Smooth muscle cell (in vitro differentiated cells): Measurements from ENCODE around the gene PRKAG2. TPM values are rescaled to one million over a fixed set of nuclear protein-coding genes. Genes with fewer than 3 reads are reported as not detected.

Source experiments
- DNase-seq: peaks from one replicate; lab custom pipeline; 2025; ENCODE audit not compliant: unreplicated experiment; lab: John Stamatoyannopoulos, UW
- H2AFZ ChIP-seq: fragments of 200-600 bp; sonication (generic); 2 replicates; pipeline ENCODE4 v1.6.0; 2016; ENCODE audit warnings: antibody characterized with exemption, low read depth, mild to moderate bottlenecking
- H3F3A ChIP-seq: fragments of 200-600 bp; sonication (generic); 2 replicates; pipeline ENCODE4 v1.6.0; 2017; ENCODE audit warnings: antibody characterized with exemption, low read depth
- H3K27ac ChIP-seq: fragments of 200-600 bp; sonication (generic); 2 replicates; pipeline ENCODE4 v1.5.1; 2016; ENCODE audit warnings: low read depth, mild to moderate bottlenecking
- H3K27me3 ChIP-seq: fragments of 200-600 bp; sonication (generic); 2 replicates; pipeline ENCODE4 v1.6.1; 2016; ENCODE audit warnings: low read depth, mild to moderate bottlenecking
- H3K36me3 ChIP-seq: fragments of 200-600 bp; sonication (generic); 2 replicates; pipeline ENCODE4 v1.5.1; 2016; ENCODE audit warnings: low read depth
- H3K4me1 ChIP-seq: fragments of 200-600 bp; sonication (generic); 2 replicates; pipeline ENCODE4 v1.5.1; 2016; ENCODE audit warnings: low read depth
- H3K4me2 ChIP-seq: fragments of 200-600 bp; sonication (generic); 2 replicates; pipeline ENCODE4 v1.6.0; 2016; ENCODE audit warnings: mild to moderate bottlenecking
- H3K4me3 ChIP-seq: fragments of 200-600 bp; sonication (generic); 2 replicates; pipeline ENCODE4 v1.5.1; 2016; ENCODE audit warnings: mild to moderate bottlenecking
- H3K79me2 ChIP-seq: fragments of 200-600 bp; sonication (generic); 2 replicates; pipeline ENCODE4 v1.6.0; 2016; ENCODE audit warnings: low read depth, mild to moderate bottlenecking
- H3K9ac ChIP-seq: fragments of 200-600 bp; sonication (generic); 2 replicates; pipeline ENCODE4 v1.6.0; 2016; ENCODE audit warnings: low read depth
- H3K9me3 ChIP-seq: fragments of 200-600 bp; sonication (generic); replicated peaks from 2 replicates; pipeline ENCODE4 v1.5.1; 2016; ENCODE audit warnings: low read depth
- H4K20me1 ChIP-seq: fragments of 200-600 bp; sonication (generic); 2 replicates; pipeline ENCODE4 v1.6.0; 2016; ENCODE audit warnings: low read depth
- CTCF ChIP-seq: fragments of 200-600 bp; sonication (generic); IDR thresholded peaks from 2 replicates; pipeline ENCODE4 v1.5.1; 2017; ENCODE audit warnings: borderline replicate concordance, mild to moderate bottlenecking, antibody characterized with exemption; ENCODE audit not compliant: insufficient read depth, poor library complexity, severe bottlenecking
- WGBS: methylation state at CpG from one replicate; pipeline ENCODE4 v1.1.7; 2016; ENCODE audit warnings: low lambda C conversion rate; 5-methylcytosine and 5-hydroxymethylcytosine counted together
- polyA plus RNA-seq: library from polyadenylated mRNA; unstranded; fragments of >200 nt; fragmentation: Nextera tagmentation; extraction: Ambion mirVana; gene quantifications from 2 replicates; pipeline ENCODE4 v1.2.1, GENCODE V29; 2016
- total RNA-seq: library from RNA; depleted of rRNA; stranded (reverse); fragments of >200 nt; gene quantifications from 2 replicates; pipeline ENCODE4 v1.2.3, GENCODE V29; 2014

The PRKAG2 gene
- total and polyA plus RNA-seq, 2 experiments from 2014 or later = 3.5 to 3.9 TPM

- no peak for TF ChIP-seq CTCF
- Histone ChIP-seq H3K9me3 (no peaks in the 10 kb centered on the region), H3K9ac (no peak overlapping the region), H3K79me2 (peaks cover 3% of the 10 kb centered on the region), H2AFZ (no peak overlapping the region), H3K27ac (no peak overlapping the region), H3F3A (no peaks in the 10 kb centered on the region), H4K20me1 (peaks cover 3% of the 10 kb centered on the region), H3K27me3 (no peaks in the 10 kb centered on the region), H3K4me1 (no peaks in the 10 kb centered on the region), H3K4me2 (no peak overlapping the region), H3K4me3 (no peak overlapping the region), H3K36me3 (no peaks in the 10 kb centered on the region)
- DNase-seq = no peak
- WGBS = 88% methylated on average over 19 of the region's 19 CpGs
Observed at GRCh38 chr7:151616443-151617213, 260.3 kb downstream of the PRKAG2 start.

- WGBS = 92% methylated on average over 4 of the region's 4 CpGs
- Histone ChIP-seq H3K9me3 (no peaks in the 10 kb centered on the region), H3K4me3 (no peak overlapping the region), H3F3A (no peaks in the 10 kb centered on the region), H4K20me1 (peaks cover 3% of the 10 kb centered on the region), H3K36me3 (no peaks in the 10 kb centered on the region), H3K4me2 (no peak overlapping the region), H3K27ac (no peak overlapping the region), H2AFZ (no peak overlapping the region), H3K4me1 (no peaks in the 10 kb centered on the region), H3K79me2 (peaks cover 3% of the 10 kb centered on the region), H3K9ac (no peak overlapping the region), H3K27me3 (no peaks in the 10 kb centered on the region)
- TF ChIP-seq CTCF = no peak
- DNase-seq = no peak
Observed at GRCh38 chr7:151615784-151616183, 261.1 kb downstream of the PRKAG2 start.

GRCh38 chr7:151615058-151615457, 261.9 kb downstream of the PRKAG2 start:
- Histone ChIP-seq H4K20me1 (peaks cover 3% of the 10 kb centered on the region), H3K79me2 (peaks cover 3% of the 10 kb centered on the region)
- TF ChIP-seq CTCF = no peak

GRCh38 chr7:151614019-151614418, 262.9 kb downstream of the PRKAG2 start:
- H3F3A ChIP-seq = no peaks in the 10 kb centered on the region
- H3K4me1 ChIP-seq = no peaks in the 10 kb centered on the region
- H3K4me3 ChIP-seq = no peak overlapping the region
- no peak overlapping the region for H2AFZ ChIP-seq
- H3K9ac ChIP-seq = no peak overlapping the region
- DNase-seq = no peak
- H3K27ac ChIP-seq = no peak overlapping the region
- H3K27me3 ChIP-seq = no peaks in the 10 kb centered on the region
- WGBS = 97% methylated on average over 13 of the region's 13 CpGs
- peaks cover 3% of the 10 kb centered on the region for H4K20me1 ChIP-seq
- H3K36me3 ChIP-seq = no peaks in the 10 kb centered on the region
- H3K4me2 ChIP-seq = no peak overlapping the region
- H3K9me3 ChIP-seq = no peaks in the 10 kb centered on the region
- peaks cover 3% of the 10 kb centered on the region for H3K79me2 ChIP-seq
- TF ChIP-seq CTCF = no peak

More at GRCh38 chr7:151615058-151615457, 261.9 kb downstream of the PRKAG2 start:
- WGBS = 92% methylated on average over 3 of the region's 3 CpGs
- no peaks in the 10 kb centered on the region for H3K27me3 ChIP-seq
- no peak overlapping the region for H2AFZ ChIP-seq
- H3K36me3 ChIP-seq = no peaks in the 10 kb centered on the region
- H3F3A ChIP-seq = no peaks in the 10 kb centered on the region
- H3K4me2 ChIP-seq = no peak overlapping the region
- no peaks in the 10 kb centered on the region for H3K9me3 ChIP-seq
- H3K27ac ChIP-seq = no peak overlapping the region
- no peak overlapping the region for H3K4me3 ChIP-seq
- DNase-seq = no peak
- no peaks in the 10 kb centered on the region for H3K4me1 ChIP-seq
- no peak overlapping the region for H3K9ac ChIP-seq
